ENCODE measurements around the gene DCDC2C. TPM values are rescaled to one million over a fixed set of nuclear protein-coding genes. Genes with fewer than 3 reads are reported as not detected.

Gene DCDC2C
- total RNA-seq, 2 donors from 2014 or later, result not detected

- Mint-ChIP-seq H3K4me3 (no peak overlapping the region), H3K36me3 (ENCODE audit: low read depth) (no peaks in the 10 kb centered on the region), H3K27me3 (ENCODE audit: insufficient read depth) (peaks cover 5% of the 10 kb centered on the region), H3K9me3 (no peaks in the 10 kb centered on the region), H3K27ac (no peak overlapping the region), H3K4me1 (no peaks in the 10 kb centered on the region)
- no peak for TF ChIP-seq CTCF (conservative IDR thresholded peaks at IDR 0.05)
- H3K4me1 ChIP-seq (ENCODE audit: control insufficient read depth, insufficient read depth, low read length), result no peaks in the 10 kb centered on the region
- no peaks in the 10 kb centered on the region for H3K36me3 ChIP-seq (ENCODE audit: control insufficient read depth, insufficient read depth, low read length)
- 95 to 96% methylated on average over 13 to 19 of the region's 19 CpGs for WGBS, 2 experiments (ENCODE audit: insufficient coverage in 1 of 2, insufficient read length in 1 of 2)
- DNase-seq, result peak; percentile 44
- H3K9ac ChIP-seq (ENCODE audit: extremely low read depth, low read length, poor library complexity, severe bottlenecking), result no peak overlapping the region
- no peaks in the 10 kb centered on the region for H3K9me3 ChIP-seq (ENCODE audit: control insufficient read depth, low read length)
- no peak overlapping the region for H3K27ac ChIP-seq (ENCODE audit: low read depth, low read length)
- H3K4me3 ChIP-seq (ENCODE audit: low read length), result no peak overlapping the region
- no peaks in the 10 kb centered on the region for H3K27me3 ChIP-seq (ENCODE audit: control insufficient read depth, insufficient read depth, low read length, poor library complexity, severe bottlenecking)
Observed at GRCh38 chr2:3739313-3739712, 35.9 kb downstream of the DCDC2C start.

GRCh38 chr2:3741396-3741795 is 38.0 kb downstream of the DCDC2C start:
- Mint-ChIP-seq H3K9me3 (no peaks in the 10 kb centered on the region), H3K36me3 (ENCODE audit: low read depth) (no peaks in the 10 kb centered on the region), H3K4me3 (no peak overlapping the region), H3K27me3 (ENCODE audit: insufficient read depth) (peaks cover 2% of the 10 kb centered on the region), H3K4me1 (no peaks in the 10 kb centered on the region), H3K27ac (no peak overlapping the region)
- Histone ChIP-seq H3K27me3 (ENCODE audit: control insufficient read depth, insufficient read depth, low read length, poor library complexity, severe bottlenecking) (no peaks in the 10 kb centered on the region), H3K4me3 (ENCODE audit: low read length) (no peak overlapping the region), H3K36me3 (ENCODE audit: control insufficient read depth, insufficient read depth, low read length) (no peaks in the 10 kb centered on the region), H3K4me1 (ENCODE audit: control insufficient read depth, insufficient read depth, low read length) (no peaks in the 10 kb centered on the region), H3K27ac (ENCODE audit: low read depth, low read length) (no peak overlapping the region), H3K9me3 (ENCODE audit: control insufficient read depth, low read length) (no peaks in the 10 kb centered on the region), H3K9ac (ENCODE audit: extremely low read depth, low read length, poor library complexity, severe bottlenecking) (no peak overlapping the region)
- TF ChIP-seq CTCF (conservative IDR thresholded peaks at IDR 0.05), result no peak
- 94 to 100% methylated on average over 1 to 8 of the region's 8 CpGs for WGBS, 2 experiments (ENCODE audit: insufficient coverage in 1 of 2, insufficient read length in 1 of 2)
- DNase-seq, result peak; percentile 39

GRCh38 chr2:3741867-3742602 is 38.7 kb downstream of the DCDC2C start:
- Histone ChIP-seq H3K36me3 (ENCODE audit: control insufficient read depth, insufficient read depth, low read length) (no peaks in the 10 kb centered on the region), H3K27ac (ENCODE audit: low read depth, low read length) (no peak overlapping the region), H3K4me1 (ENCODE audit: control insufficient read depth, insufficient read depth, low read length) (no peaks in the 10 kb centered on the region), H3K9ac (ENCODE audit: extremely low read depth, low read length, poor library complexity, severe bottlenecking) (no peak overlapping the region), H3K4me3 (ENCODE audit: low read length) (no peak overlapping the region), H3K27me3 (ENCODE audit: control insufficient read depth, insufficient read depth, low read length, poor library complexity, severe bottlenecking) (no peaks in the 10 kb centered on the region), H3K9me3 (ENCODE audit: control insufficient read depth, low read length) (no peaks in the 10 kb centered on the region)
- Mint-ChIP-seq H3K4me1 (no peaks in the 10 kb centered on the region), H3K27me3 (ENCODE audit: insufficient read depth) (peaks cover 2% of the 10 kb centered on the region), H3K27ac (no peak overlapping the region), H3K4me3 (no peak overlapping the region), H3K36me3 (ENCODE audit: low read depth) (no peaks in the 10 kb centered on the region), H3K9me3 (no peaks in the 10 kb centered on the region)
- DNase-seq, result peak; percentile 42
- peak; percentile 61 for TF ChIP-seq CTCF (conservative IDR thresholded peaks at IDR 0.05)
- WGBS, 2 experiments (ENCODE audit: insufficient coverage in 1 of 2, insufficient read length in 1 of 2), result 88 to 93% methylated on average over 3 to 13 of the region's 13 CpGs
